Measurements from ENCODE around the gene CAND1. TPM values are rescaled to one million over a fixed set of nuclear protein-coding genes. Genes with fewer than 3 reads are reported as not detected.

Gene CAND1
- 57.7 and 71.0 TPM in 2 replicates for total RNA-seq

GRCh38 chr12:67268896-67269632 is at the start of gene CAND1:
Gene CAND1, plus strand, starts transcription at chr12:67269358. Its CDS starts 360 bp downstream, at chr12:67269718.

